ENCODE measurements around the gene LYPD6B.

LYPD6B gene

GRCh38 chr2:149090706-149091105, 52.2 kb downstream of the LYPD6B start:
- no peaks in the 10 kb centered on the region for H3K9me3 ChIP-seq (ENCODE audit: control insufficient read depth, low read length)
- 100% methylated on average over 1 of the region's 2 CpGs; no CpG with 5 or more reads in 1 of the 2 experiments for WGBS, 2 experiments (ENCODE audit: insufficient coverage in 2 of 2)

DNA sequence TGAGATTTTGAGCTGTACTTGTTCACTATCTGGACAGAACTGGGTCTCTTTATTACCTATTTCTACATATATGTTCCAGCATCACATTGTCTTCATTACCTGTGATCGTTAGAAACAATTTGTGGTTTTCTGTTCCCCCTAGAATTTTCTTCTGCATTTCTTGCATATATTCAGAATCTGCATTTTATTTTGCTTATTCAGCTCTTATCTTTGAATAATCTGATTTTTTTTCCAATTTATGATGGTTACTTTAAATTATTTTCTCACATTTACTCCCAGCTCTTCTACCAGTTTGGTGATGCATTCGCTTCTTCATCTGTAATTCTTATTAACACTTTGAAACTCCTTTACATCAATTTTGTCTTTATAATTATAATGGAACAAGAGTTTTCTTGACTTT, 55.1 kb downstream of the LYPD6B start:
- Histone ChIP-seq H3K9me3 (ENCODE audit: control insufficient read depth, low read length) (no peaks in the 10 kb centered on the region), H3K36me3 (ENCODE audit: control insufficient read depth, insufficient read depth, low read length) (no peaks in the 10 kb centered on the region), H3K4me3 (ENCODE audit: extremely low read depth, insufficient read depth, low read length, poor library complexity, severe bottlenecking) (no peak overlapping the region), H3K4me1 (ENCODE audit: control insufficient read depth, insufficient read depth, low read length, poor library complexity, severe bottlenecking) (peaks cover 14% of the 10 kb centered on the region), H3K27ac (ENCODE audit: low read depth, low read length, severe bottlenecking) (no peak overlapping the region)
- 100% methylated on average over 1 of the region's 2 CpGs for WGBS, 2 experiments (ENCODE audit: insufficient coverage in 2 of 2)

More at GRCh38 chr2:149090706-149091105, 52.2 kb downstream of the LYPD6B start:
- peaks cover 10% of the 10 kb centered on the region for H3K4me1 ChIP-seq (ENCODE audit: control insufficient read depth, insufficient read depth, low read length, poor library complexity, severe bottlenecking)
- H3K4me3 ChIP-seq (ENCODE audit: extremely low read depth, insufficient read depth, low read length, poor library complexity, severe bottlenecking): no peak overlapping the region
- no peaks in the 10 kb centered on the region for H3K36me3 ChIP-seq (ENCODE audit: control insufficient read depth, insufficient read depth, low read length)
- H3K27ac ChIP-seq (ENCODE audit: low read depth, low read length, severe bottlenecking): no peak overlapping the region

DNA sequence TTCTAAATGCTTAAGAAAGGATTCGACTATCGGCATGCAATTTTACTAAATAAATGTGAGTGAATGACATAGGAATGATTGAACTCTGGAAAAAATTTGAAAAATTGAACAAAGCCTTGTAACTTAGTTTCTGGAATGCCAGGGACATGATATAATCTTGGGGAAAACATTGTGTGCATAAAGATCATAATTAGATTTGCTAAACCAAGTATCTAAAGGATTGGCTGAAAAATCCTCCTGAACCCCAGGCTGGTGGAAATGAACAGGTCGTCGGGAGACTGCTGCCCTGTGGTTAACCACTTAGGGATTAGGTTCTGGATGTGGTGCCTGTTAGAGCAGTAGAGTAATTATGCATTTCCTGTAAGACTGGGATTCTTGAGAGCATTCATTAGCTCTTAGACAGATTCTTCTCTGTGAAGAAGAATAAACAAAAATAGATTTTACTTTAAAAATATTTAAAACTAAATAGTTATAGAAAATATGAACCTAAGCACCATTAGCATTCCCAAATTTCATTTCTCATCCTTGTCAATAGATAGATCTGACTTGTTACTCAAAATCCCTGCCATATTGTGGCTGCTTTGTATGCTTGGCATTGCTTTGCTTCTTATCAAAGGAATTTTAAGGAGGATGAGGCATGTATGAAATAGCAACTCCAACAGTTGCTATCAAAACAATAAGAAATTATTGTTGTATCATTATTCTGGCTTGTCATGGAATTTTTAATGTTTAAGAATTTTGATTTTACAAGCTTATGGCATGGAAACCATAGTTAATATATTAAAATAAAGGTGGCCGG, 55.9 kb downstream of the LYPD6B start:
- Histone ChIP-seq H3K4me3 (ENCODE audit: extremely low read depth, insufficient read depth, low read length, poor library complexity, severe bottlenecking) (no peak overlapping the region), H3K27ac (ENCODE audit: low read depth, low read length, severe bottlenecking) (peak overlapping the region; percentile 52), H3K36me3 (ENCODE audit: control insufficient read depth, insufficient read depth, low read length) (no peaks in the 10 kb centered on the region), H3K4me1 (ENCODE audit: control insufficient read depth, insufficient read depth, low read length, poor library complexity, severe bottlenecking) (peaks cover 19% of the 10 kb centered on the region), H3K9me3 (ENCODE audit: control insufficient read depth, low read length) (no peaks in the 10 kb centered on the region)
- WGBS, 2 experiments (ENCODE audit: insufficient coverage in 2 of 2): 62 to 70% methylated on average over 2 to 5 of the region's 5 CpGs

GRCh38 chr2:149098701-149099100, 60.2 kb downstream of the LYPD6B start:
- Histone ChIP-seq H3K9me3 (ENCODE audit: control insufficient read depth, low read length) (no peaks in the 10 kb centered on the region), H3K4me1 (ENCODE audit: control insufficient read depth, insufficient read depth, low read length, poor library complexity, severe bottlenecking) (peaks cover 31% of the 10 kb centered on the region), H3K4me3 (ENCODE audit: extremely low read depth, insufficient read depth, low read length, poor library complexity, severe bottlenecking) (no peak overlapping the region), H3K36me3 (ENCODE audit: control insufficient read depth, insufficient read depth, low read length) (no peaks in the 10 kb centered on the region), H3K27ac (ENCODE audit: low read depth, low read length, severe bottlenecking) (peak overlapping the region; percentile 26)
- 100% methylated on average over 1 of the region's 2 CpGs; no CpG with 5 or more reads in 1 of the 2 experiments for WGBS, 2 experiments (ENCODE audit: insufficient coverage in 2 of 2)

DNA sequence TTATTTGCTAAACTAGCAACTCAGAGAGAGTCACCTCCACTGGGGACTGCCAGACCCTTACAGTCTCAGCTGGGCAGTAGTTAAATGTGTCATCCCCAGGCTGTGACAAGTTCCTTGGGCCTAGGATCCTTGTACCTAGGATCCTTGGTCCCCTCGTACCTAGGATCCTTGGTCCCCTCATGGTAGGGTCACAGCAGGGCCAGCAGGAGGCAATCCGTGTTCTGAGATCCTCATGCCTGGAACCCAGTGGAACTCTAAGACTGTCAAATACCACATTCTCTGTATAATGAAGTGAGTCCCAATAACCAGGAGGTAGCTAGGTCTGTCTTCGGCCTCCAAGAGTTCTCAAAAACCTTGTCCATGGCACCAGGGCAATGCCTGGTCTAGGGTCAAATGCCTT, 60.8 kb downstream of the LYPD6B start:
- no peaks in the 10 kb centered on the region for H3K9me3 ChIP-seq (ENCODE audit: control insufficient read depth, low read length)
- WGBS, 2 experiments (ENCODE audit: insufficient coverage in 2 of 2): 50 to 100% methylated on average over 2 of the region's 3 CpGs
- H3K36me3 ChIP-seq (ENCODE audit: control insufficient read depth, insufficient read depth, low read length): no peaks in the 10 kb centered on the region
- no peak overlapping the region for H3K4me3 ChIP-seq (ENCODE audit: extremely low read depth, insufficient read depth, low read length, poor library complexity, severe bottlenecking)
- H3K4me1 ChIP-seq (ENCODE audit: control insufficient read depth, insufficient read depth, low read length, poor library complexity, severe bottlenecking): peaks cover 31% of the 10 kb centered on the region
- no peak overlapping the region for H3K27ac ChIP-seq (ENCODE audit: low read depth, low read length, severe bottlenecking)

GRCh38 chr2:149100739-149101699, 62.5 kb downstream of the LYPD6B start:
- H3K4me3 ChIP-seq (ENCODE audit: extremely low read depth, insufficient read depth, low read length, poor library complexity, severe bottlenecking): no peak overlapping the region
- H3K36me3 ChIP-seq (ENCODE audit: control insufficient read depth, insufficient read depth, low read length): no peaks in the 10 kb centered on the region
- H3K9me3 ChIP-seq (ENCODE audit: control insufficient read depth, low read length): no peaks in the 10 kb centered on the region
- H3K4me1 ChIP-seq (ENCODE audit: control insufficient read depth, insufficient read depth, low read length, poor library complexity, severe bottlenecking): peaks cover 17% of the 10 kb centered on the region
- peak overlapping the region; percentile 1 for H3K27ac ChIP-seq (ENCODE audit: low read depth, low read length, severe bottlenecking)
- WGBS, 2 experiments (ENCODE audit: insufficient coverage in 2 of 2): 86 to 87% methylated on average over 9 to 11 of the region's 12 CpGs

DNA sequence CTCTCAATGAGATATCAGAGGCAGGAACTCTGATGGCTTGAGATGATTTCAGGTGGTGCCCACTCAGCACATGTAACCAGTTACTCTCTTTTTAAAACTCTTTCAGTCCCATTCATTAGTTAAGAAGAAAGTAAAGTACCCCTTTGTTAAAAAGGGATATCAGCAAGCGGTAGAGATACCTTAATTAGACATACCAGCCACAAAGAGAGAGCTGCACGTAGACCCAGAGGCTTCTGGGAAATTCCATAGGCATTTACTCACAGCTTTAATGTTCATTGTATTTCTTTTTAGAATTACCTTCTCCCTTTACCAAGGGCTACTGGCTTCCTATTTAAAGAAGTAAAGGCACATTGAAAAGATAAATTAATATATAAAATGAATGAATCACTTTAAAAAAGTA, 63.3 kb downstream of the LYPD6B start:
- H3K27ac ChIP-seq (ENCODE audit: low read depth, low read length, severe bottlenecking): peak overlapping the region; percentile 1
- no peak overlapping the region for H3K4me3 ChIP-seq (ENCODE audit: extremely low read depth, insufficient read depth, low read length, poor library complexity, severe bottlenecking)
- H3K4me1 ChIP-seq (ENCODE audit: control insufficient read depth, insufficient read depth, low read length, poor library complexity, severe bottlenecking): peaks cover 17% of the 10 kb centered on the region
- peaks cover 3% of the 10 kb centered on the region for H3K9me3 ChIP-seq (ENCODE audit: control insufficient read depth, low read length)
- no peaks in the 10 kb centered on the region for H3K36me3 ChIP-seq (ENCODE audit: control insufficient read depth, insufficient read depth, low read length)
- 80% methylated on average over 2 of the region's 2 CpGs; no CpG with 5 or more reads in 1 of the 2 experiments for WGBS, 2 experiments (ENCODE audit: insufficient coverage in 2 of 2)

DNA sequence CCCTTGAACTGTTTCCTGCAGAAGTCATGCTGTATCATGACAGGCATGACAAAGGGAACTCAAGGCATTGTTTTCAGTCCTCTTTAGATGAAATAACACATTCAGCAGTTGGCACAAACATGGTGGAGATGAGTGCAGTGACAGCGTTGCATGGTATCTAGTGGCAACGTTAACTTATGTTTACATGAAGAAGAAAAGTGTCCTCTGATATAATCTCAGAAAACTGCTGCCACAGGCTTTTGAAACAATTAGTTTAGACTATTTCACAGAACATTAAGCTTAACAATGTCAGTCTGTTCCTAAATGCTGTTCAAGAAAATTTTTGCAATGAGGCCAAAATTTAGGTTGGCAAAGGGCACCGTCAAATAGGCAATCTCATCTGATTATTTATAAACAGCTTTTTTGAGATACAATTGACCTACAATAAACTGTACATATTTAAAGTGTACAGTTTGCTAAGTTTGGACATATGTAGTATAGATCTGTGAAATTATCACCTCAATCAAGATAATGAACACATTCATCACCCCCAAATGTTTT, 64.7 kb downstream of the LYPD6B start:
- Histone ChIP-seq H3K9me3 (ENCODE audit: control insufficient read depth, low read length) (peaks cover 6% of the 10 kb centered on the region), H3K4me1 (ENCODE audit: control insufficient read depth, insufficient read depth, low read length, poor library complexity, severe bottlenecking) (peaks cover 17% of the 10 kb centered on the region), H3K4me3 (ENCODE audit: extremely low read depth, insufficient read depth, low read length, poor library complexity, severe bottlenecking) (no peak overlapping the region), H3K36me3 (ENCODE audit: control insufficient read depth, insufficient read depth, low read length) (no peaks in the 10 kb centered on the region), H3K27ac (ENCODE audit: low read depth, low read length, severe bottlenecking) (no peak overlapping the region)
- WGBS, 2 experiments (ENCODE audit: insufficient coverage in 2 of 2): 100% methylated on average over 2 of the region's 3 CpGs; no CpG with 5 or more reads in 1 of the 2 experiments

DNA sequence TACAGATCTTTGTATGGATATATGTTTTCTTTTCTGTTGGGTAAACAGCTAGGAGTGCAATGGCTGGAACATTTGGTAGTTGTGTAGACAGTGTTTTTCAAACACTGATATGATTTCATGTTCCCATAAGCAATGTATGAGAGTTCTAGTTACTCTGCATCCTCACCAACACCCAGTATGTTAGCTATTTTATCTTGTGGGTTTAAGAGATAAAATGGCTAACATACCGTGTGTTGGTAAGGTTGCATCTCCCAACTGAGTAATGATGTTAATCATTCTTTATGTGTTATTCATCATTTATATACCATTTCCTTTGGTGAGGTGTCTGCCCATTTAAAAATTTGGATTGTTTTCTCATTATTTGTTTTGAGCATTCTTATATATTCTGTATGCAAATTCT, 65.7 kb downstream of the LYPD6B start:
- no CpG with 5 or more reads among the region's 1 CpG for WGBS, 2 experiments (ENCODE audit: insufficient coverage in 2 of 2)
- H3K4me3 ChIP-seq (ENCODE audit: extremely low read depth, insufficient read depth, low read length, poor library complexity, severe bottlenecking): no peak overlapping the region
- H3K4me1 ChIP-seq (ENCODE audit: control insufficient read depth, insufficient read depth, low read length, poor library complexity, severe bottlenecking): peaks cover 12% of the 10 kb centered on the region
- H3K9me3 ChIP-seq (ENCODE audit: control insufficient read depth, low read length): peaks cover 6% of the 10 kb centered on the region
- no peaks in the 10 kb centered on the region for H3K36me3 ChIP-seq (ENCODE audit: control insufficient read depth, insufficient read depth, low read length)
- no peak overlapping the region for H3K27ac ChIP-seq (ENCODE audit: low read depth, low read length, severe bottlenecking)

GRCh38 chr2:149112068-149112467, 73.6 kb downstream of the LYPD6B start:
- H3K36me3 ChIP-seq (ENCODE audit: control insufficient read depth, insufficient read depth, low read length): no peaks in the 10 kb centered on the region
- no peak overlapping the region for H3K4me3 ChIP-seq (ENCODE audit: extremely low read depth, insufficient read depth, low read length, poor library complexity, severe bottlenecking)
- H3K27ac ChIP-seq (ENCODE audit: low read depth, low read length, severe bottlenecking): no peak overlapping the region
- no CpG with 5 or more reads among the region's 1 CpG for WGBS, 2 experiments (ENCODE audit: insufficient coverage in 2 of 2)
- no peaks in the 10 kb centered on the region for H3K4me1 ChIP-seq (ENCODE audit: control insufficient read depth, insufficient read depth, low read length, poor library complexity, severe bottlenecking)
- peaks cover 2% of the 10 kb centered on the region for H3K9me3 ChIP-seq (ENCODE audit: control insufficient read depth, low read length)
